Mesodermal cell (in vitro differentiated cells): ENCODE data around the gene WDR18.
A peak's percentile ranks its signal among the peaks of the same experiment; 100 is the strongest.

Experiments
- H3K27ac ChIP-seq: 2 replicates; pipeline ENCODE4 v1.7.0; 2013; ENCODE audit warnings: mild to moderate bottlenecking, low read depth, low read length, moderate library complexity; ENCODE audit not compliant: severe bottlenecking
- H3K36me3 ChIP-seq: 2 replicates; pipeline ENCODE4 v1.7.1; 2013; ENCODE audit warnings: mild to moderate bottlenecking, low read length, moderate library complexity; ENCODE audit not compliant: control insufficient read depth, insufficient read depth
- H3K4me1 ChIP-seq: one replicate; pipeline ENCODE4 v1.7.1; 2013; ENCODE audit warnings: mild to moderate bottlenecking, low read length; ENCODE audit not compliant: insufficient read depth, control insufficient read depth, poor library complexity, severe bottlenecking
- H3K4me3 ChIP-seq: 2 replicates; pipeline ENCODE4 v1.7.0; 2013; ENCODE audit warnings: low read length, control low read depth, mild to moderate bottlenecking; ENCODE audit not compliant: insufficient read depth, poor library complexity, severe bottlenecking; ENCODE audit errors: extremely low read depth
- H3K9me3 ChIP-seq: 2 replicates; pipeline ENCODE4 v1.7.1; 2013; ENCODE audit warnings: mild to moderate bottlenecking, low read length, moderate library complexity; ENCODE audit not compliant: control insufficient read depth
- WGBS, 2 experiments: methylation state at CpG; one replicate each; pipeline ENCODE4 v1.1.5; 2013; ENCODE audit warnings: missing lambda C conversion rate in 2 of 2; ENCODE audit not compliant: insufficient coverage in 2 of 2; 5-methylcytosine and 5-hydroxymethylcytosine counted together

WDR18 gene

DNA sequence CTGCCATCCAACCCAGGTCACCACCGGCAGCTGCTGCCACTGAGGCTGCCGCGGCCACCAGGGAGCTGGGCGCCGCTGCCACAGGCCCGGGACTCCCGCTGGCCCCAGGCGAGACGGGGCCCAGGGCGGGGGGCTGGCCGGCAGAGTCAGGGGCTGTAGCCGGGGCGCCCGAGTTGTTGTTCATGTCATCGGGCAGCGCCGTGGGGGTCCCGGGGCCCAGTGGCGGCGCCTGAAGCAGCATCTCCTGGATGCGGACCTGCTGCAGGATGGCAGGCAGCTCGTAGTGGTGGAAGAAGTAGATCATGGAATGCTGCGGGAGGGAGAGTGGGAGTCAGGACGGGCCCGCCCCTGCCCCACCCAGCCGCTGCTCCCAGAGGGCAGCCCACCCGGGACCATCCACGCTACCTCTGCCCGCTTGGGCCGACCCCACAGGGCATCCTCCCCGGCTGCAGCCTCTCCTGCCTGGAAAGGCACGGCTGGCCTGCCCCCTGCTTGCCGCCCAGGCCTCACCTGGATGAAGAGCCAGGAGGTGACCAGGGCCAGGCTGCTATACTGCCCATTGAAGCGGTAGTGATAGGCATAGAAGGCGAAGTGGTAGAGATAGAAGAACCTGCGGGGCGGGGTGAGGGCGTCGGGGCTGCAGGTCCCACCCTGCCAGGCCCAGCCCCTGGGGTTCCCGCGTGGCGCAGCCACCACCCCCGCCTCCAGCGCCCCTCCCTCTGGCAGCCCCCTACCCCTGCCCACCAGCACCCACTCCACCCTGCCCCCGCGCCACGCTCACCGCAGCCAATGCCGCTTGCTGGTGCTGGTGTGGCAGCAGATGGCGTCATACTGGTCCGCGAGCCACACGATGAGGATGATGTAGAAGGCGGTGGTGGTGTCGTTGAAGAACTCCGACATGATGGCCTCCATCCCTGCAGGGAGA is 26.7 kb downstream of the WDR18 start:
- Histone ChIP-seq H3K4me1 (peaks cover 4% of the 10 kb centered on the region), H3K27ac (no peak overlapping the region), H3K9me3 (no peaks in the 10 kb centered on the region), H3K36me3 (peaks cover 54% of the 10 kb centered on the region), H3K4me3 (no peak overlapping the region)
- WGBS, 2 experiments, result 94 to 96% methylated on average over 34 to 53 of the region's 56 CpGs

DNA sequence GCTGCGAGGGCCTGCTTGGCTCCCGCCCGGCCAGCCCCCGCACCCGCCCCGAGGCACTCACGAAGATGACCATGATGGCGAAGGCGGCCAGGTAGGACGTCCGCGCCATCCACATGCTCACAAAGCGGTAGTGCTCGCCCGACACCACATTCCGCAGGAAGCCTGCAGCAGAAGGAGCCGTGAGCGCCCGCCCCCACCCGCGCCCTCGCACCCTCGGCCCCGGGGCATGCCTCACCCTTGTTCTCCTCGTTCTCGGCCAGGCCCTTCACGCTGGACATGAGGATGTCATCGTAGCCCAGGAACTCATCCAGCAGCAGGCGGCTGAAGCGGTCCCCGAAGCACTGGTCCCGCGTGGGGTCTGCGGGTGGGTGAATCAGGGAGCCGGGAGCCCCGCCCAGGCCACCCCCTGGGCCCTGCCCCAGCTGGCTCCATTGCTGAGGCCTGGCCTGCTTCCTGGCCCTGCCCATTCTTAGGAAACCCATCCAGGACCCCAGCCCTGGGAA is 27.7 kb downstream of the WDR18 start:
- WGBS, 2 experiments, result 95 to 97% methylated on average over 35 to 36 of the region's 36 CpGs

GRCh38 chr19:1012334-1012733 is 28.2 kb downstream of the WDR18 start:
- Histone ChIP-seq H3K9me3 (no peaks in the 10 kb centered on the region), H3K27ac (no peak overlapping the region), H3K36me3 (peaks cover 54% of the 10 kb centered on the region), H3K4me3 (no peak overlapping the region), H3K4me1 (peaks cover 19% of the 10 kb centered on the region)
- 94 to 97% methylated on average over 17 to 18 of the region's 18 CpGs for WGBS, 2 experiments

More for the DNA sequence above, 27.7 kb downstream of the WDR18 start:
- Histone ChIP-seq H3K4me3 (no peak overlapping the region), H3K4me1 (peaks cover 14% of the 10 kb centered on the region), H3K9me3 (no peaks in the 10 kb centered on the region), H3K27ac (no peak overlapping the region), H3K36me3 (peaks cover 54% of the 10 kb centered on the region)

- H3K4me3 ChIP-seq, result no peak overlapping the region
- H3K9me3 ChIP-seq, result no peaks in the 10 kb centered on the region
- H3K4me1 ChIP-seq, result peaks cover 28% of the 10 kb centered on the region
- H3K36me3 ChIP-seq, result peaks cover 57% of the 10 kb centered on the region
- WGBS, 2 experiments, result 95 to 99% methylated on average over 8 to 10 of the region's 10 CpGs
- H3K27ac ChIP-seq, result no peak overlapping the region
Observed at GRCh38 chr19:1013218-1013617, 29.1 kb downstream of the WDR18 start.

DNA sequence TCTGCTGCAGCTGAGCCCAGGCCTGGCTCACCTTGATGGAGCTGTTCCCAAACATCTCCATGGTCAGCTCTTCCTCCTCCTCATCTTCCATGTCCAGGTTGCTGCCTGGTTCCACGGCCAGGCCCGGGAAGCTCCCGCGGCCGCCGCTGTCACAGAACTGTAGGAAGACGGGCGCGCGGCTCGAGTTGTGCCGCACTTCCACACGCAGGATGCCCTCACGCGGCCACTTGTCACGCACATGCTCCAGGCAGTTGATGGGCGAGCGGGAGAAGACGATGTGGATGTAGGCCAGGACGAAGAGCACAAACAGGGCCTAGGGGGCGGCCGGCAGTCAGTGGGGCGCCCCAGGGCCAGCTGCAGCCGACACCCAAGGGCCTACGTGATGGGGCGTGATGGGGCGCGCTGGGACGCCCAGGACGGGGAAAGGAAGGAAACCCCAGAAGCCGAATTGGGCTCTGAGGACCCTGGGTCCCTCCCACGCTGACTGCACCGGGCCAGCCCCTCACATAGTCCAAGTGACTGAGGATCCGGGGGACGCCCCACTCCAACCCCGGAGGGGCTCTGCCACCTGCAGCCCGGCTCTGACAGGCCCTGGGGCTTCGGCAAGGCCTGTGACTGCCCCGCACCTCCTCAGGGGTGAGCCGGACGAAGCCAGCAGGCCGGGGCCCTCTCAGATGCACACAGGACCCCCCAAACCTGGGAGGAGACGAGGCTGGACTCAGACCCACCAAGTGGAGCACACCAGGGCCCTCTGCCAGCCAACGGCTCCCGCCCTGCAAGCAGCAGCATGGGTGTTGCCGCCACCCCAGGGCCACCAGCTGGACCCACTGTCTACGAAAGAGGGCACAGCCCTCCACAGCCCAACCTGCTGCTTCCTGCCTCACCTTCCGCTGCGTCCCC is 30.3 kb downstream of the WDR18 start:
- WGBS, 2 experiments, result 95 to 96% methylated on average over 41 to 49 of the region's 49 CpGs
- Histone ChIP-seq H3K27ac (no peak overlapping the region), H3K36me3 (peaks cover 65% of the 10 kb centered on the region), H3K4me3 (no peak overlapping the region), H3K4me1 (peaks cover 36% of the 10 kb centered on the region), H3K9me3 (no peaks in the 10 kb centered on the region)

- Histone ChIP-seq H3K4me1 (peaks cover 41% of the 10 kb centered on the region), H3K27ac (no peak overlapping the region), H3K4me3 (no peak overlapping the region), H3K36me3 (peaks cover 60% of the 10 kb centered on the region), H3K9me3 (no peaks in the 10 kb centered on the region)
- 92 to 97% methylated on average over 29 of the region's 29 CpGs for WGBS, 2 experiments
Observed at GRCh38 chr19:1015061-1015781, 31.1 kb downstream of the WDR18 start.

- peaks cover 41% of the 10 kb centered on the region for H3K4me1 ChIP-seq
- no peaks in the 10 kb centered on the region for H3K9me3 ChIP-seq
- H3K27ac ChIP-seq, result peak overlapping the region; percentile 57
- WGBS, 2 experiments, result 61 to 70% methylated on average over 20 to 27 of the region's 31 CpGs
- peaks cover 55% of the 10 kb centered on the region for H3K36me3 ChIP-seq
- H3K4me3 ChIP-seq, result no peak overlapping the region
Observed at GRCh38 chr19:1015782-1016646, 31.9 kb downstream of the WDR18 start.

GRCh38 chr19:1016647-1017114 is 32.5 kb downstream of the WDR18 start:
- WGBS, 2 experiments, result 70 to 73% methylated on average over 9 to 12 of the region's 12 CpGs
- Histone ChIP-seq H3K27ac (peak overlapping the region; percentile 57), H3K4me1 (peaks cover 41% of the 10 kb centered on the region), H3K9me3 (no peaks in the 10 kb centered on the region), H3K36me3 (peaks cover 50% of the 10 kb centered on the region), H3K4me3 (no peak overlapping the region)

- no peak overlapping the region for H3K4me3 ChIP-seq
- H3K9me3 ChIP-seq, result no peaks in the 10 kb centered on the region
- H3K36me3 ChIP-seq, result peaks cover 43% of the 10 kb centered on the region
- peaks cover 41% of the 10 kb centered on the region for H3K4me1 ChIP-seq
- H3K27ac ChIP-seq, result peak overlapping the region; percentile 29
- 85 to 90% methylated on average over 16 to 24 of the region's 24 CpGs for WGBS, 2 experiments
Observed at GRCh38 chr19:1017115-1017905, 33.2 kb downstream of the WDR18 start.
